ENCODE measurements around the gene CELF1. TPM values are rescaled to one million over a fixed set of nuclear protein-coding genes. Genes with fewer than 3 reads are reported as not detected.

CELF1 gene
- total and polyA plus RNA-seq, 7 experiments from 2014 or later, result 41.1 to 148 (median 117) TPM

- Mint-ChIP-seq H3K4me1 (peaks cover 17 to 51% (median 41%) of the 10 kb centered on the region in 7 donors), H3K9me3 (peaks cover 0 to 5% (median 0%) of the 10 kb centered on the region in 11 donors), H3K27me3 (no peaks in the 10 kb centered on the region), H3K27ac (peak within 1 kb of the TSS; percentile 97 to 100 (median 99)), H3K36me3 (peaks cover 9 to 38% (median 23%) of the 10 kb centered on the region in 5 donors), H3K4me3 (peak within 1 kb of the TSS; percentile 95 to 100 (median 99))
- ATAC-seq, result peak; percentile 97
- ChIA-PET CTCF (interaction anchor here (1.3 to 1.5 kb wide), 2 partner anchors 10 to 26 kb away, joined by 5 to 6 read pairs; partner anchors contain the start of gene CELF1), POLR2A (interaction anchor here (0.8 to 4.1 kb wide), 15 partner anchors 9 to 642 kb away, joined by 3 to 67 read pairs (median 4); partner anchors contain the start of genes CELF1, CSTPP1, FNBP4 and PTPMT1)
- peaks cover 26 to 28% of the 10 kb centered on the region in 2 donors for H3K4me1 ChIP-seq (ENCODE audit: control insufficient read depth in 2 of 2, insufficient read depth in 2 of 2, low read length in 2 of 2)
- peak within 1 kb of the TSS; percentile 80 for H3K27ac ChIP-seq (ENCODE audit: low read depth, low read length)
- peaks cover 22 to 64% (median 27%) of the 10 kb centered on the region in 3 experiments for H3K36me3 ChIP-seq (ENCODE audit: control insufficient read depth in 2 of 3, insufficient read depth in 3 of 3, low read length in 3 of 3)
- intact Hi-C loops (cut with micrococcal nuclease), result loop anchor here (1.0 to 10.0 kb wide), 17 partner anchors 14 to 878 kb away; partner anchors contain the start of genes ACP2 (in 2 of the 2), AGBL2 (in 2 of the 2), CELF1 (in 2 of the 2) and CSTPP1 (in 2 of the 2)
- peak within 1 kb of the TSS; percentile 95 for H3K4me3 ChIP-seq (ENCODE audit: low read length)
- H3K9me3 ChIP-seq (ENCODE audit: control insufficient read depth in 2 of 3, low read length in 3 of 3), result no peaks in the 10 kb centered on the region
- DNase-seq, result peak; percentile 85 to 95 (median 88)
- H3K27me3 ChIP-seq (ENCODE audit: control insufficient read depth in 2 of 2, insufficient read depth in 2 of 2, low read length in 2 of 2), result no peaks in the 10 kb centered on the region
Observed at GRCh38 chr11:47578524-47579494, 25.9 kb upstream of the CELF1 start, which contains the start of the genes KBTBD4 and NDUFS3. Gene KBTBD4, minus strand, starts transcription at chr11:47578970. Its CDS starts 19 bp downstream, at chr11:47578951. Gene NDUFS3, plus strand, starts transcription at chr11:47579074. Its CDS starts 18 bp downstream, at chr11:47579092.

- Mint-ChIP-seq H3K9me3 (peaks cover 0 to 5% (median 0%) of the 10 kb centered on the region in 11 donors), H3K4me1 (peaks cover 17 to 54% (median 41%) of the 10 kb centered on the region in 7 donors), H3K36me3 (peaks cover 5 to 36% (median 25%) of the 10 kb centered on the region in 5 donors), H3K27me3 (no peaks in the 10 kb centered on the region), H3K4me3 (peak overlapping the region; percentile 95 to 100 (median 99)), H3K27ac (peak overlapping the region; percentile 32 to 100 (median 98))
- peaks cover 9 to 64% (median 29%) of the 10 kb centered on the region in 3 experiments for H3K36me3 ChIP-seq (ENCODE audit: control insufficient read depth in 2 of 3, insufficient read depth in 3 of 3, low read length in 3 of 3)
- H3K27me3 ChIP-seq (ENCODE audit: control insufficient read depth in 2 of 2, insufficient read depth in 2 of 2, low read length in 2 of 2), result no peaks in the 10 kb centered on the region
- DNase-seq, result no peak
- peaks cover 26 to 28% of the 10 kb centered on the region in 2 donors for H3K4me1 ChIP-seq (ENCODE audit: control insufficient read depth in 2 of 2, insufficient read depth in 2 of 2, low read length in 2 of 2)
- no peak for ATAC-seq
- H3K4me3 ChIP-seq (ENCODE audit: low read length), result peak overlapping the region; percentile 95
- intact Hi-C loops (cut with micrococcal nuclease), result loop anchor here (1.0 to 10.0 kb wide), 12 partner anchors 12 to 877 kb away; partner anchors contain the start of genes CSTPP1 (in 2 of the 2), PTPMT1 (in 2 of the 2), AGBL2 (in 1 of the 2) and ARHGAP1 (in 1 of the 2)
- H3K9me3 ChIP-seq (ENCODE audit: control insufficient read depth in 2 of 3, low read length in 3 of 3), result no peaks in the 10 kb centered on the region
- ChIA-PET CTCF (interaction anchor here (0.6 to 1.5 kb wide), 3 partner anchors 9 to 84 kb away, joined by 3 to 5 read pairs (median 4); no protein-coding TSS in a partner anchor), POLR2A (interaction anchor here (0.6 to 4.1 kb wide), 8 partner anchors 8 to 1317 kb away, joined by 3 to 67 read pairs (median 4); partner anchors contain the start of genes CELF1 and PTPMT1)
- peak overlapping the region; percentile 80 for H3K27ac ChIP-seq (ENCODE audit: low read depth, low read length)
Observed at GRCh38 chr11:47577460-47578041, 24.6 kb upstream of the CELF1 start.

DNA sequence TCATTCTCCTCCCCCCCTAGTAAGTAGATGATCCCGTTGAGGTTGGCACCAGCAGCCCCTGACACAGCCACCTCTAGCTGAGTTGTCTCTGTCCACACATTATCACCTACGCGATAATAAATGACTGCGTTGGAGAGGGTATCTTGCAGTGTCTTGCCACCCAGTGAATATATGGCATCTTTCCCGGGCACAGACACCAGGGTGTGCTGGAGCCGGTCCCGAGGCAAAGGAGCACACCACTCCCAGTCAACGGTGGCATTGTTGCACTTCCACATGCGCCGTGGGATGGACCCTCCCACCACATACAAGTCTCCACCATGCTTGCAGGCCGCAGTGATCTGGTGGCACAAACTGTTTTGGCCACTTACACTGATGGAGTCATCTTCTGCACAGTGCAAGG is 20.4 kb upstream of the CELF1 start:
- DNase-seq (no peak), ATAC-seq (no peak)
- H3K4me1 Mint-ChIP-seq, result peaks cover 11 to 39% (median 32%) of the 10 kb centered on the region in 7 donors
- no peaks in the 10 kb centered on the region for H3K9me3 Mint-ChIP-seq
- peak overlapping the region in 1 of 9 donors; percentile 18 for H3K27ac Mint-ChIP-seq
- H3K36me3 Mint-ChIP-seq, result peaks cover 0 to 31% (median 16%) of the 10 kb centered on the region in 5 donors
- H3K27ac ChIP-seq (ENCODE audit: low read depth, low read length), result no peak overlapping the region
- no peak overlapping the region for H3K4me3 Mint-ChIP-seq
- CTCF ChIA-PET, result interaction anchor here (0.6 kb wide), 1 partner anchor 890 kb away, joined by 3 read pairs; no protein-coding TSS in a partner anchor
- POLR2A ChIA-PET, result interaction anchor here (0.6 to 1.6 kb wide), 2 partner anchors 8 to 346 kb away, joined by 3 to 6 read pairs; partner anchors contain the start of gene PTPMT1
- H3K4me1 ChIP-seq (ENCODE audit: control insufficient read depth in 2 of 2, insufficient read depth in 2 of 2, low read length in 2 of 2), result peaks cover 14 to 16% of the 10 kb centered on the region in 2 donors
- H3K4me3 ChIP-seq (ENCODE audit: low read length), result no peak overlapping the region
- no peaks in the 10 kb centered on the region for H3K27me3 Mint-ChIP-seq
- H3K27me3 ChIP-seq (ENCODE audit: control insufficient read depth in 2 of 2, insufficient read depth in 2 of 2, low read length in 2 of 2), result no peaks in the 10 kb centered on the region
- no peaks in the 10 kb centered on the region for H3K9me3 ChIP-seq (ENCODE audit: control insufficient read depth in 2 of 3, low read length in 3 of 3)
- intact Hi-C loops (cut with micrococcal nuclease), result loop anchor here in 1 of 2 donors (10.0 kb wide), 1 partner anchor 639 kb away; the partner anchor contains the start of gene CSTPP1
- peaks cover 5 to 67% (median 26%) of the 10 kb centered on the region in 3 experiments for H3K36me3 ChIP-seq (ENCODE audit: control insufficient read depth in 2 of 3, insufficient read depth in 3 of 3, low read length in 3 of 3)

GRCh38 chr11:47572715-47573255 is 19.9 kb upstream of the CELF1 start:
- peaks cover 11 to 33% (median 28%) of the 10 kb centered on the region in 7 donors for H3K4me1 Mint-ChIP-seq
- no peak overlapping the region for H3K27ac ChIP-seq (ENCODE audit: low read depth, low read length)
- H3K27me3 Mint-ChIP-seq, result no peaks in the 10 kb centered on the region
- H3K36me3 Mint-ChIP-seq, result peaks cover 0 to 30% (median 16%) of the 10 kb centered on the region in 5 donors
- no peak overlapping the region for H3K4me3 ChIP-seq (ENCODE audit: low read length)
- ATAC-seq, result no peak
- H3K9me3 Mint-ChIP-seq, result no peaks in the 10 kb centered on the region
- intact Hi-C loops (cut with micrococcal nuclease), result loop anchor here in 1 of 2 donors (10.0 kb wide), 1 partner anchor 638 kb away; the partner anchor contains the start of gene CSTPP1
- H3K27me3 ChIP-seq (ENCODE audit: control insufficient read depth in 2 of 2, insufficient read depth in 2 of 2, low read length in 2 of 2), result no peaks in the 10 kb centered on the region
- ChIA-PET CTCF (no interaction called here), POLR2A (interaction anchor here (0.6 to 1.6 kb wide), 2 partner anchors 8 to 346 kb away, joined by 3 to 6 read pairs; partner anchors contain the start of gene PTPMT1)
- H3K36me3 ChIP-seq (ENCODE audit: control insufficient read depth in 2 of 3, insufficient read depth in 3 of 3, low read length in 3 of 3), result peaks cover 5 to 67% (median 26%) of the 10 kb centered on the region in 3 experiments
- peaks cover 8 to 11% of the 10 kb centered on the region in 2 donors for H3K4me1 ChIP-seq (ENCODE audit: control insufficient read depth in 2 of 2, insufficient read depth in 2 of 2, low read length in 2 of 2)
- H3K4me3 Mint-ChIP-seq, result no peak overlapping the region
- peak overlapping the region in 3 of 9 donors; percentile 24 to 71 (median 36) for H3K27ac Mint-ChIP-seq
- no peaks in the 10 kb centered on the region for H3K9me3 ChIP-seq (ENCODE audit: control insufficient read depth in 2 of 3, low read length in 3 of 3)
- DNase-seq, result no peak

GRCh38 chr11:47571895-47572294 is 19.0 kb upstream of the CELF1 start:
- Mint-ChIP-seq H3K9me3 (no peaks in the 10 kb centered on the region), H3K4me3 (no peak overlapping the region), H3K36me3 (peaks cover 0 to 27% (median 13%) of the 10 kb centered on the region in 5 donors), H3K27ac (peak overlapping the region in 1 of 9 donors; percentile 32), H3K27me3 (no peaks in the 10 kb centered on the region), H3K4me1 (peaks cover 5 to 26% (median 22%) of the 10 kb centered on the region in 7 donors)
- Histone ChIP-seq H3K27ac (ENCODE audit: low read depth, low read length) (no peak overlapping the region), H3K36me3 (ENCODE audit: control insufficient read depth in 2 of 3, insufficient read depth in 3 of 3, low read length in 3 of 3) (peaks cover 5 to 59% (median 26%) of the 10 kb centered on the region in 3 experiments), H3K4me1 (ENCODE audit: control insufficient read depth in 2 of 2, insufficient read depth in 2 of 2, low read length in 2 of 2) (peaks cover under 1 to 2% of the 10 kb centered on the region in 2 donors), H3K9me3 (ENCODE audit: control insufficient read depth in 2 of 3, low read length in 3 of 3) (no peaks in the 10 kb centered on the region), H3K4me3 (ENCODE audit: low read length) (no peak overlapping the region), H3K27me3 (ENCODE audit: control insufficient read depth in 2 of 2, insufficient read depth in 2 of 2, low read length in 2 of 2) (no peaks in the 10 kb centered on the region)
- DNase-seq (no peak), ATAC-seq (no peak)
- intact Hi-C loops (cut with micrococcal nuclease), result loop anchor here in 1 of 2 donors (10.0 kb wide), 1 partner anchor 637 kb away; the partner anchor contains the start of gene CSTPP1
- ChIA-PET POLR2A (interaction anchor here (0.9 kb wide), 1 partner anchor 337 kb away, joined by 4 read pairs; no protein-coding TSS in a partner anchor), CTCF (no interaction called here)
